Measurements from ENCODE around the gene PCDHGA7.
"Not testable (repeated sequence)": the region's sequence is repeated elsewhere in the genome, so short reads cannot be mapped to it uniquely, and the experiment has no call there.

Gene PCDHGA7

GRCh38 chr5:141382469-141383294 lies at the start of gene PCDHGA7:
PCDHGA7 (plus strand) TSS chr5:141382742; CDS start chr5:141382900, 158 bp downstream.
- no peak for DNase-seq (ENCODE audit: low read depth in 2 of 2)

GRCh38 chr5:141338538-141339306 lies 43.8 kb upstream of the PCDHGA7 start, which contains the start of gene PCDHGA2:
PCDHGA2 (plus strand) TSS chr5:141338760.
- DNase-seq (ENCODE audit: low read depth in 2 of 2) = no peak

GRCh38 chr5:141340781-141341354 lies 41.7 kb upstream of the PCDHGA7 start:
- not testable (repeated sequence) for DNase-seq (ENCODE audit: low read depth in 2 of 2)

DNA sequence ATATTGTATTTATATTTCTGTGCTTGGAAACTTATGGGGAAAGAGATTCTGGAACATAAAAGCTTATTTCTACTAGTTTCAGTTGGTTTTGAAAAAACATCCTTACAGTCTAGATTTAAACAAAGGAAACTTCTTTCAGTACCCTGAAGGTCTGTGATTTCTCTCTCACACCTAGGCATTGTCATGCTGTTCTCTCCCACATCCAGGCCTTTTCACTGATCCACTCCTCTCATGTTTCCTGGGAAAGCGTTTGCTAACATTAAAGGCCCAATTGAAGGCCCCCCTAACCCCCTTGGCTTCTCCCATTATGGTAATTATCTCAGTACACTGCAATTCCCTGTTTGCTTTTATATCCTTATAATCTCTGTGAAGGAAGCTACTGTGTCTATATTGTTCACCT lies 39.8 kb upstream of the PCDHGA7 start:
- no peak for DNase-seq (ENCODE audit: low read depth in 2 of 2)

GRCh38 chr5:141343242-141343952 lies 39.1 kb upstream of the PCDHGA7 start, which contains the start of gene PCDHGA3:
PCDHGA3 (plus strand) TSS chr5:141343829; CDS start chr5:141344034, 205 bp downstream.
- DNase-seq (ENCODE audit: low read depth in 2 of 2) = no peak

GRCh38 chr5:141343953-141344463 lies 38.5 kb upstream of the PCDHGA7 start:
- no peak for DNase-seq (ENCODE audit: low read depth in 2 of 2)

DNA sequence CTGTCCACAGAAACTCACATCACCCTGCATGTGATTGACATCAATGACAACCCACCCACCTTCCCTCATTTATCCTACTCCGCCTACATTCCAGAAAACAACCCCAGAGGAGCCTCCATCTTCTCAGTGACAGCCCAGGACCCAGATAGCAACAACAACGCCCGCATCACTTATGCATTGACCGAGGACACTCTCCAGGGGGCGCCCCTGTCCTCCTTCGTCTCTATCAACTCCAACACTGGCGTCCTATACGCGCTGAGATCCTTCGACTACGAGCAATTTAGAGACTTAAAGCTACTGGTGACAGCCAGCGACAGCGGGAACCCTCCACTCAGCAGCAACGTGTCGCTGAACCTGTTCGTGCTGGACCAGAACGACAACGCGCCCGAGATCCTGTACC lies 37.2 kb upstream of the PCDHGA7 start:
- DNase-seq (ENCODE audit: low read depth in 2 of 2) = no peak

- not testable (repeated sequence) for DNase-seq (ENCODE audit: low read depth in 2 of 2)
Measured at GRCh38 chr5:141346017-141346416, 36.5 kb upstream of the PCDHGA7 start.

GRCh38 chr5:141349917-141350619 lies 32.5 kb upstream of the PCDHGA7 start, which contains the start of gene PCDHGB1:
PCDHGB1 (plus strand) TSS chr5:141350099; CDS start chr5:141350261, 162 bp downstream.
- no peak for DNase-seq (ENCODE audit: low read depth in 2 of 2)

DNA sequence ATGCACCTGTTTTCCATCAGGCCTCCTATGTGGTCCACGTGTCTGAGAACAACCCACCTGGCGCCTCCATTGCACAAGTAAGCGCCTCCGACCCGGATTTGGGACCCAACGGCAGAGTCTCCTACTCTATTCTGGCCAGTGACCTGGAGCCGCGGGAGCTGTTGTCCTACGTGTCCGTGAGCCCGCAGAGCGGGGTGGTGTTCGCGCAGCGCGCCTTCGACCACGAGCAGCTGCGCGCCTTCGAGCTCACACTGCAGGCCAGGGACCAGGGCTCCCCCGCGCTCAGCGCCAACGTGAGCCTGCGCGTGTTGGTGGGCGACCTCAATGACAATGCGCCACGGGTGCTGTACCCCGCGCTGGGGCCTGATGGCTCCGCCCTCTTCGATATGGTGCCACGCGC lies 31.0 kb upstream of the PCDHGA7 start:
- no peak for DNase-seq (ENCODE audit: low read depth in 2 of 2)

- DNase-seq (ENCODE audit: low read depth in 2 of 2) = no peak
Measured at GRCh38 chr5:141354900-141355469, 27.6 kb upstream of the PCDHGA7 start, which contains the start of gene PCDHGA4. PCDHGA4 (plus strand) TSS chr5:141355021; CDS start chr5:141355108, 87 bp downstream.

DNA sequence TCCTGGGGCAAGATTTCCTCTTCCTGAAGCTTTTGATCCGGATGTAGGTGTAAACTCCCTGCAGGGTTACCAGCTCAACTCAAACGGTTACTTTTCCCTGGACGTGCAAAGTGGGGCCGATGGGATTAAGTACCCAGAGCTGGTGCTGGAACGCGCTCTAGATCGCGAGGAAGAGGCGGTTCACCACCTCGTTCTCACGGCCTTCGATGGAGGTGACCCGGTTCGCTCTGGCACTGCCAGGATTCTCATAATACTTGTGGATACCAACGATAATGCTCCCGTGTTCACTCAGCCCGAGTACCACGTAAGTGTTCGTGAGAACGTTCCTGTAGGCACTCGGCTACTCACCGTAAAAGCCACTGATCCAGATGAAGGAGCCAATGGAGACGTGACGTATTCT lies 26.9 kb upstream of the PCDHGA7 start:
- no peak for DNase-seq (ENCODE audit: low read depth in 2 of 2)

GRCh38 chr5:141356133-141356532 lies 26.4 kb upstream of the PCDHGA7 start:
- DNase-seq (ENCODE audit: low read depth in 2 of 2) = no peak

DNA sequence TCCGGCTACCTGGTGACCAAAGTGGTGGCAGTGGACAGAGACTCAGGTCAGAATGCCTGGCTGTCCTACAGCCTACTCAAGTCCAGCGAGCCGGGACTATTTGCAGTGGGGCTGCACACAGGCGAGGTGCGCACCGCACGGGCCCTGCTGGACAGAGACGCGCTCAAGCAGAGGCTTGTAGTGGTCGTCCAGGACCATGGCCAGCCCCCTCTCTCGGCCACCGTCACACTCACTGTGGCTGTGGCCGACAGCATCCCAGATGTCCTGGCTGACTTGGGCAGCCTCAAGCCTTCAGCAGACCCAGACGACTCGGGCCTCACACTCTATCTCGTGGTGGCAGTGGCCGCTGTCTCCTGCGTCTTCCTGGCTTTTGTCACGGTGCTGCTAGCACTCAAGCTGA lies 25.6 kb upstream of the PCDHGA7 start:
- no peak for DNase-seq (ENCODE audit: low read depth in 2 of 2)

DNA sequence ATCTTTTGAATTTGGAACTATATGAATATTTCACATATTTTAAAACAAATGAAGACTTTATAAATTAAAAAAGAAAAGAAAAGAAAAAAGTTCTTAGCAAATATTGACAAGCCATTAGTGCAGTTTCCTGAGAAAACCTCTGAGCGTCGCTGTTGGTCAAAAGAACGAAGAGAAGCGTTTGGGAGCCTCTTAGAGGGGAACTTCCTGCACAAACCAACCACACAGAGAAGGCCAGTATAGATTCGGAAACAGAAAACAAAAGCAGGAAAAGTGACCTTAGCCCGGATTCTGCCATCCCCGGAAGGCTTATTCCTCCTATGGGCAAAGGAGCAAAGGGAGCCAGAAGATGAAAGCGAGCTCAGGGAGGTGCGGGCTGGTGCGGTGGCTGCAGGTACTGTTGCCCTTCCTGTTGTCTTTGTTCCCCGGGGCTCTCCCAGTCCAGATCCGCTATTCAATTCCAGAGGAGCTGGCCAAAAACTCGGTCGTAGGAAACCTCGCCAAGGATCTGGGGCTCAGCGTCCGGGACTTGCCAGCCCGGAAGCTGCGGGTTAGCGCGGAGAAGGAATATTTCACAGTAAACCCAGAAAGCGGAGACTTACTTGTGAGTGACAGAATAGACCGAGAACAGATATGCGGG lies 22.6 kb upstream of the PCDHGA7 start, which contains the start of gene PCDHGB2:
Gene PCDHGB2 (plus strand): TSS at position 205 of the 637 bp plus-strand sequence. CDS start 142 bp downstream, at position 347.
- no peak for DNase-seq (ENCODE audit: low read depth in 2 of 2)

- no peak for DNase-seq (ENCODE audit: low read depth in 2 of 2)
Measured at GRCh38 chr5:141360685-141361084, 21.9 kb upstream of the PCDHGA7 start.

DNA sequence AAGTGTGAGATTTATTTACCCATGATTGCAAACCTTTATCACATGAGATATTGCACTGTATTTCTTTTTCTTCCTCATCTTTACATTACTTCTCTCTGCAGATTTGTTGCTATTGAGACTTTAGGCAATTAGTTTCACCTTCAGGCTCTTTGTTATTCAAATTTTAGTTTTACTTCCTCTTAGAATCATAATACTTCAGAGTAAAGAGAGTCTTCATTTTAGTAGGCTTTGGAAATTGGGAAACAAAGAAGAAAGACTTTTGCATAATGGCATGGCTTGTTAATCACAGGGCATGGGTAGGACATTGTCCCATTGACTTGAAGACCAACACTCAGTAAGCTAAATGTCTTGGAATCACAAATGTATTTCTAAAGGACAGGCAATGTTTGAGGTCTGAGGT lies 19.8 kb upstream of the PCDHGA7 start:
- no peak for DNase-seq (ENCODE audit: low read depth in 2 of 2)

GRCh38 chr5:141363952-141364660 lies 18.4 kb upstream of the PCDHGA7 start, which contains the start of gene PCDHGA5:
PCDHGA5 (plus strand) TSS chr5:141364162; CDS start chr5:141364331, 169 bp downstream.
- DNase-seq (ENCODE audit: low read depth in 2 of 2) = no peak
